Endometrial microvascular endothelial cells (primary cell): ENCODE data around the gene KCNMA1. TPM values are rescaled to one million over a fixed set of nuclear protein-coding genes. Genes with fewer than 3 reads are reported as not detected.

ENCODE experiments used
- in situ Hi-C: cut with HindIII; loops from 2 replicates; pipeline ENCODE4 v1.10.0; 2017; ENCODE audit warnings: low sequenced_read_pairs, low pct_unique_long_range_greater_than_20kb; ENCODE audit errors: inconsistent ontology term
- total RNA-seq: library from RNA; depleted of rRNA; stranded (reverse); fragments of >200 nt; gene quantifications from one replicate; pipeline ENCODE4 v1.2.3, GENCODE V29; 2015; ENCODE audit errors: inconsistent ontology term

The KCNMA1 gene
- total RNA-seq, 1 donor from 2014 or later: 0.09 TPM

GRCh38 chr10:77296534-77297392 is 340.8 kb downstream of the KCNMA1 start:
- in situ Hi-C loops: no loop called here

GRCh38 chr10:77293773-77294172 is 343.8 kb downstream of the KCNMA1 start:
- in situ Hi-C loops: no loop called here

- in situ Hi-C loops: no loop called here
These were observed 344.3 kb downstream of the KCNMA1 start for GRCh38 chr10:77293347-77293746.

- in situ Hi-C loops: no loop called here
These were observed 345.8 kb downstream of the KCNMA1 start for GRCh38 chr10:77291596-77292505.

GRCh38 chr10:77290528-77291155 is 347.0 kb downstream of the KCNMA1 start:
- in situ Hi-C loops: no loop called here

GRCh38 chr10:77289790-77290189 is 347.8 kb downstream of the KCNMA1 start:
- in situ Hi-C loops: no loop called here

GRCh38 chr10:77289027-77289501 is 348.5 kb downstream of the KCNMA1 start:
- in situ Hi-C loops: no loop called here

- in situ Hi-C loops: no loop called here
These were observed 349.9 kb downstream of the KCNMA1 start for GRCh38 chr10:77287647-77288120.

- in situ Hi-C loops: no loop called here
These were observed 350.8 kb downstream of the KCNMA1 start for GRCh38 chr10:77286531-77287508.

GRCh38 chr10:77285529-77286182 is 352.0 kb downstream of the KCNMA1 start:
- in situ Hi-C loops: no loop called here

- in situ Hi-C loops: no loop called here
These were observed 352.8 kb downstream of the KCNMA1 start for GRCh38 chr10:77284797-77285196.

GRCh38 chr10:77283326-77283725 is 354.3 kb downstream of the KCNMA1 start:
- in situ Hi-C loops: no loop called here

- in situ Hi-C loops: no loop called here
These were observed 355.4 kb downstream of the KCNMA1 start for GRCh38 chr10:77282163-77282562.

GRCh38 chr10:77281719-77282118 is 355.9 kb downstream of the KCNMA1 start:
- in situ Hi-C loops: no loop called here

- in situ Hi-C loops: no loop called here
These were observed 358.4 kb downstream of the KCNMA1 start for GRCh38 chr10:77279207-77279606.

GRCh38 chr10:77274046-77274795 is 363.4 kb downstream of the KCNMA1 start:
- in situ Hi-C loops: no loop called here

GRCh38 chr10:77269163-77269562 is 368.4 kb downstream of the KCNMA1 start:
- in situ Hi-C loops: no loop called here
